Measurements from ENCODE around the gene KRT31.

- no peak for TF ChIP-seq CTCF (IDR thresholded peaks at IDR 0.05; ENCODE audit: low read length)
- TF ChIP-seq EZH2 (IDR thresholded peaks at IDR 0.05; ENCODE audit: borderline replicate concordance, low read length) = no peak
These were observed 37.0 kb upstream of the KRT31 start for GRCh38 chr17:41434415-41434814.
